HepG2 (cell line): ENCODE measurements around the gene COL13A1. TPM values are rescaled to one million over a fixed set of nuclear protein-coding genes. Genes with fewer than 3 reads are reported as not detected.

Experiments
- BRCA1 ChIP-seq: sonication (generic); formaldehyde crosslinking; IDR thresholded peaks from 2 replicates; pipeline ENCODE4 v1.4.0; 2020; ENCODE audit warnings: missing genetic modification reagents
- CEBPB ChIP-seq: IDR thresholded peaks from 2 replicates; pipeline ENCODE4 v1.6.1; 2011; ENCODE audit warnings: low read depth, low read length, improper control_type of control experiment, borderline replicate concordance
- IKZF1 ChIP-seq: fragments of 450-650 bp; IDR thresholded peaks from 2 replicates; pipeline ENCODE4 v1.7.1; 2016
- NR2F6 ChIP-seq, 2 experiments: IDR thresholded peaks; 2 replicates each; pipeline ENCODE4 v1.6.1; 2016; ENCODE audit warnings: antibody characterized with exemption in 1 of 2, mild to moderate bottlenecking in 1 of 2
- ZNF17 ChIP-seq: sonication (generic); formaldehyde crosslinking; IDR thresholded peaks from 2 replicates; pipeline ENCODE4 v1.5.0; 2020; ENCODE audit warnings: mild to moderate bottlenecking, missing genetic modification reagents
- ZNF773 ChIP-seq: sonication (generic); formaldehyde crosslinking; IDR thresholded peaks from 2 replicates; pipeline ENCODE4 v1.4.0; 2020; ENCODE audit warnings: missing genetic modification reagents, borderline replicate concordance
- polyA plus RNA-seq, 8 experiments: library from polyadenylated mRNA; depleted of rRNA in 3 of 8; stranded (reverse) in 7 of 8; unstranded in 1 of 8; fragments of >200 nt; fragmentation: Illumina TruSeq in 4 of 8; extraction: Trizol in 4 of 8; gene quantifications; 2 replicates each; pipeline versions ENCODE4 v1.2.1 to v1.2.3, GENCODE V29; 2011 to 2016; ENCODE audit warnings: low read depth in 4 of 8, missing spikeins in 1 of 8, mixed read lengths in 1 of 8; ENCODE audit not compliant: insufficient read depth in 1 of 8
- total RNA-seq, 5 experiments: library from RNA; depleted of rRNA; stranded (reverse); fragments of >200 nt; fragmentation: Illumina TruSeq; extraction: Trizol; gene quantifications; 2 replicates each; pipeline ENCODE4 v1.2.3, GENCODE V29; 2016; ENCODE audit warnings: low read depth in 1 of 5
- TF ChIP-seq, protein P1 (sequence below): sonication (generic); formaldehyde crosslinking; IDR thresholded peaks from 2 replicates; pipeline ENCODE4 v1.4.0; 2020; ENCODE audit warnings: mild to moderate bottlenecking, missing genetic modification reagents

Gene COL13A1
- total and polyA plus RNA-seq, 2 of the 13 experiments (the other 11 are each of a cell fraction or from before 2014, with no cell fraction given) = 0.07 TPM; not detected in 1

DNA sequence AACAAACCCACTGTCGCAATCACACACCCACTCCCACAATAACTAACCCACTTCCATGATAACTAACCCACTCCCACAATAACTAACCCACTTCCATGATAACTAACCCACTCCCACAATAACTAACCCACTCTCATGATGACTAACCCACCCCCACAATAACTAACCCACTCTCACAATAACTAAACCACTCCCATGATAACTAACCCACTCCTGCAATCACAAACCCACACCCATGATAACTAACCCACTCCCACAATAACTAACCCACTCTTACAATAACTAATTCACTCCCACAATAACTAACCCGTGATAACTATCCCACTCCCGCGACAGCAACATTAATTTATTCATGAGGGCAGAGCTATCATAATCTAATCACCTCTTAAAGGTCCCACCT is 105.8 kb downstream of the COL13A1 start (continued):
- TF ChIP-seq, protein P1, sequence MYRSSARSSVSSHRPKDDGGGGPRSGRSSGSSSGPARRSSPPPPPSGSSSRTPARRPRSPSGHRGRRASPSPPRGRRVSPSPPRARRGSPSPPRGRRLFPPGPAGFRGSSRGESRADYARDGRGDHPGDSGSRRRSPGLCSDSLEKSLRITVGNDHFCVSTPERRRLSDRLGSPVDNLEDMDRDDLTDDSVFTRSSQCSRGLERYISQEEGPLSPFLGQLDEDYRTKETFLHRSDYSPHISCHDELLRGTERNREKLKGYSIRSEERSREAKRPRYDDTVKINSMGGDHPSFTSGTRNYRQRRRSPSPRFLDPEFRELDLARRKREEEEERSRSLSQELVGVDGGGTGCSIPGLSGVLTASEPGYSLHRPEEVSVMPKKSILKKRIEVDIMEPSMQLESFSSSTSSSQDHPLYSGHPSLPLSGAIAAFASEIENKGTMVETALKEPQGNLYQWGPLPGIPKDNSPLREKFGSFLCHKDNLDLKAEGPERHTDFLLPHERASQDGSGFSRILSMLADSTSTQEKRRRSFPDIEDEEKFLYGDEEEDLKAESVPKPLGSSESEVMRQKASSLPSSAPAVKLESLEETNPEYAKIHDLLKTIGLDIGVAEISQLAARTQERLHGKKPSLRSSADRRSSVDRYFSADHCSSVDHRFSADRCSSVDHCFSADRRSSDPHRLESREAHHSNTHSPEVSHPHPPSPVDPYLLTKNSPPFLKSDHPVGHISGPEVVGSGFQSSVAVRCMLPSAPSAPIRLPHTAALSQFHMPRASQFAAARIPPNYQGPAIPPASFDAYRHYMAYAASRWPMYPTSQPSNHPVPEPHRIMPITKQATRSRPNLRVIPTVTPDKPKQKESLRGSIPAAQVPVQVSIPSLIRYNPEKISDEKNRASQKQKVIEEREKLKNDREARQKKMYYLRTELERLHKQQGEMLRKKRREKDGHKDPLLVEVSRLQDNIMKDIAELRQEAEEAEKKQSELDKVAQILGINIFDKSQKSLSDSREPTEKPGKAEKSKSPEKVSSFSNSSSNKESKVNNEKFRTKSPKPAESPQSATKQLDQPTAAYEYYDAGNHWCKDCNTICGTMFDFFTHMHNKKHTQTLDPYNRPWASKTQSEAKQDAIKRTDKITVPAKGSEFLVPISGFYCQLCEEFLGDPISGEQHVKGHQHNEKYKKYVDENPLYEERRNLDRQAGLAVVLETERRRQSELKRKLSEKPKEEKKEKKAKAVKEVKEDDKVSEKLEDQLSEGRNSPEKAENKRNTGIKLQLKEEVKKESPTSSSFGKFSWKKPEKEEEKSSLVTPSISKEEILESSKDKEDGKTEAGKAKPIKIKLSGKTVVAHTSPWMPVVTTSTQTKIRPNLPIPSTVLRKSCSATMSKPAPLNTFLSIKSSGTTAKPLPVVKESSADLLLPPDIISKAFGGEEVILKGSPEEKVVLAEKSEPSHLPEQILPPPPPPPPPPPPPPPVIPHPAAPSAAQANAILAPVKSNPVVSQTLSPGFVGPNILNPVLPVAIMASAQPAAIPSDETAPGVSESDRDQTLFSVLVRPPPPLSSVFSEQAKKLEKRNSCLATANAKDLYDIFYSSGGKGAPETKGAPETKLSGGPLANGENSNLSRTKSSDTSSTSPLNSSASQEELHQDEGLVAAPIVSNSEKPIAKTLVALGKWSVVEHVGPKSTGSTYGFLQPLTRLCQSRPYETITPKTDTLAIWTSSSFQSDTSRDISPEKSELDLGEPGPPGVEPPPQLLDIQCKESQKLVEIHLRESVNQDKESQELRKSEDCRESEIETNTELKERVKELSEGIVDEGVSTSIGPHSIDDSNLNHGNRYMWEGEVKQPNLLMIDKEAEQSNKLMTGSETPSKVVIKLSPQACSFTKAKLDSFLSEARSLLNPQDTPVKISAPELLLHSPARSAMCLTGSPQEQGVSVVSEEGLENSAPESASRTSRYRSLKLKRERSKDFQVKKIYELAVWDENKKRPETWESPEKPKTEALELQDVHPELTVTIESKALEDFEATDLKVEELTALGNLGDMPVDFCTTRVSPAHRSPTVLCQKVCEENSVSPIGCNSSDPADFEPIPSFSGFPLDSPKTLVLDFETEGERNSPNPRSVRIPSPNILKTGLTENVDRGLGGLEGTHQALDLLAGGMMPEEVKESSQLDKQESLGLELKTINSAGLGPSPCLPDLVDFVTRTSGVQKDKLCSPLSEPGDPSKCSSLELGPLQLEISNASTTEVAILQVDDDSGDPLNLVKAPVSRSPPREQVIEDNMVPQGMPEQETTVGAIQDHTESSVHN (CRISPR knock-in tag) = no peak
- TF ChIP-seq CEBPB (no peak), BRCA1 (no peak), ZNF17 (CRISPR knock-in tag) (no peak), NR2F6 (IDR thresholded peaks at IDR 0.05) (no peak), NR2F6 (CRISPR knock-in tag; IDR thresholded peaks at IDR 0.05) (no peak), IKZF1 (no peak), ZNF773 (CRISPR knock-in tag) (no peak)
